Measurements from ENCODE around the gene LTB. TPM values are rescaled to one million over a fixed set of nuclear protein-coding genes. Genes with fewer than 3 reads are reported as not detected.

LTB gene
- total and polyA plus RNA-seq, 2 of the 4 experiments (the other 2 are of a cell fraction), result not detected

DNA sequence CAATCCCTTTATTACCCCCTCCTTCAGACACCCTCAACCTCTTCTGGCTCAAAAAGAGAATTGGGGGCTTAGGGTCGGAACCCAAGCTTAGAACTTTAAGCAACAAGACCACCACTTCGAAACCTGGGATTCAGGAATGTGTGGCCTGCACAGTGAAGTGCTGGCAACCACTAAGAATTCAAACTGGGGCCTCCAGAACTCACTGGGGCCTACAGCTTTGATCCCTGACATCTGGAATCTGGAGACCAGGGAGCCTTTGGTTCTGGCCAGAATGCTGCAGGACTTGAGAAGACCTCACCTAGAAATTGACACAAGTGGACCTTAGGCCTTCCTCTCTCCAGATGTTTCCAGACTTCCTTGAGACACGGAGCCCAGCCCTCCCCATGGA lies 4.7 kb downstream of the LTB start:
- BruUV-seq (replicated peaks), result no TSS peak
- POLR2A ChIA-PET (ENCODE audit: unreplicated experiment), result no interaction called here

More for the DNA sequence above, 4.7 kb downstream of the LTB start:
- H2BK5ac ChIP-seq (ENCODE audit: low read depth, low read length, poor library complexity, severe bottlenecking), result no peak overlapping the region
- no peak overlapping the region for H3K23ac ChIP-seq (ENCODE audit: low read depth, low read length)
- no peak overlapping the region for H3K27ac ChIP-seq (ENCODE audit: insufficient read depth, low read length)
- no peak overlapping the region for H2BK20ac ChIP-seq (ENCODE audit: low read depth, low read length)
- peaks cover 4% of the 10 kb centered on the region; the same call in 1 of the 2 replicates for H3K4me1 ChIP-seq (ENCODE audit: control insufficient read depth, insufficient read depth, low read length)
- intact Hi-C loops (cut with micrococcal nuclease), result no loop called here
- H2AFZ ChIP-seq (replicated peaks; ENCODE audit: low read length, poor library complexity), result no peak overlapping the region
- no peak overlapping the region for H2AK5ac ChIP-seq (ENCODE audit: low read depth, low read length)
- no peak overlapping the region for H3K18ac ChIP-seq (ENCODE audit: low read depth, low read length)
- H3K36me3 ChIP-seq (ENCODE audit: control insufficient read depth, insufficient read depth, low read length), result no peaks in the 10 kb centered on the region
- ATAC-seq (ENCODE audit: low read depth) (no peak), DNase-seq (no peak)
- H2BK120ac ChIP-seq (ENCODE audit: low read depth, low read length), result no peak overlapping the region
- TF ChIP-seq NFE2L2 (IDR thresholded peaks at IDR 0.05; ENCODE audit: low read depth, low read length) (no peak), MAZ (IDR thresholded peaks at IDR 0.05; ENCODE audit: borderline replicate concordance, low read depth, low read length) (no peak), RFX5 (IDR thresholded peaks at IDR 0.05; ENCODE audit: low read depth, low read length) (no peak), CHD1 (IDR thresholded peaks at IDR 0.05; ENCODE audit: low read depth, low read length) (no peak), MXI1 (IDR thresholded peaks at IDR 0.05; ENCODE audit: borderline replicate concordance, low read depth, low read length) (no peak), POLR2A (IDR thresholded peaks at IDR 0.05; ENCODE audit: low read depth, low read length) (no peak), BHLHE40 (IDR thresholded peaks at IDR 0.05; ENCODE audit: low read depth, low read length) (no peak), RAD21 (IDR thresholded peaks at IDR 0.05; ENCODE audit: low read length) (no peak), FOS (IDR thresholded peaks at IDR 0.05; ENCODE audit: low read depth, low read length) (no peak), MAFK (IDR thresholded peaks at IDR 0.05; ENCODE audit: low read depth, low read length) (no peak), RCOR1 (IDR thresholded peaks at IDR 0.05; ENCODE audit: insufficient replicate concordance, low read length) (no peak), CEBPB (IDR thresholded peaks at IDR 0.05; ENCODE audit: low read depth, low read length) (no peak), SMC3 (IDR thresholded peaks at IDR 0.05; ENCODE audit: low read depth, low read length) (no peak)
- TF ChIP-seq, protein P1, sequence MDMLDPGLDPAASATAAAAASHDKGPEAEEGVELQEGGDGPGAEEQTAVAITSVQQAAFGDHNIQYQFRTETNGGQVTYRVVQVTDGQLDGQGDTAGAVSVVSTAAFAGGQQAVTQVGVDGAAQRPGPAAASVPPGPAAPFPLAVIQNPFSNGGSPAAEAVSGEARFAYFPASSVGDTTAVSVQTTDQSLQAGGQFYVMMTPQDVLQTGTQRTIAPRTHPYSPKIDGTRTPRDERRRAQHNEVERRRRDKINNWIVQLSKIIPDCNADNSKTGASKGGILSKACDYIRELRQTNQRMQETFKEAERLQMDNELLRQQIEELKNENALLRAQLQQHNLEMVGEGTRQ (IDR thresholded peaks at IDR 0.05; ENCODE audit: low read depth, low read length), result no peak
- TF ChIP-seq, protein P2, sequence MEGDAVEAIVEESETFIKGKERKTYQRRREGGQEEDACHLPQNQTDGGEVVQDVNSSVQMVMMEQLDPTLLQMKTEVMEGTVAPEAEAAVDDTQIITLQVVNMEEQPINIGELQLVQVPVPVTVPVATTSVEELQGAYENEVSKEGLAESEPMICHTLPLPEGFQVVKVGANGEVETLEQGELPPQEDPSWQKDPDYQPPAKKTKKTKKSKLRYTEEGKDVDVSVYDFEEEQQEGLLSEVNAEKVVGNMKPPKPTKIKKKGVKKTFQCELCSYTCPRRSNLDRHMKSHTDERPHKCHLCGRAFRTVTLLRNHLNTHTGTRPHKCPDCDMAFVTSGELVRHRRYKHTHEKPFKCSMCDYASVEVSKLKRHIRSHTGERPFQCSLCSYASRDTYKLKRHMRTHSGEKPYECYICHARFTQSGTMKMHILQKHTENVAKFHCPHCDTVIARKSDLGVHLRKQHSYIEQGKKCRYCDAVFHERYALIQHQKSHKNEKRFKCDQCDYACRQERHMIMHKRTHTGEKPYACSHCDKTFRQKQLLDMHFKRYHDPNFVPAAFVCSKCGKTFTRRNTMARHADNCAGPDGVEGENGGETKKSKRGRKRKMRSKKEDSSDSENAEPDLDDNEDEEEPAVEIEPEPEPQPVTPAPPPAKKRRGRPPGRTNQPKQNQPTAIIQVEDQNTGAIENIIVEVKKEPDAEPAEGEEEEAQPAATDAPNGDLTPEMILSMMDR (conservative IDR thresholded peaks at IDR 0.05; ENCODE audit: low read depth, low read length), result no peak
- TF ChIP-seq, protein P3, sequence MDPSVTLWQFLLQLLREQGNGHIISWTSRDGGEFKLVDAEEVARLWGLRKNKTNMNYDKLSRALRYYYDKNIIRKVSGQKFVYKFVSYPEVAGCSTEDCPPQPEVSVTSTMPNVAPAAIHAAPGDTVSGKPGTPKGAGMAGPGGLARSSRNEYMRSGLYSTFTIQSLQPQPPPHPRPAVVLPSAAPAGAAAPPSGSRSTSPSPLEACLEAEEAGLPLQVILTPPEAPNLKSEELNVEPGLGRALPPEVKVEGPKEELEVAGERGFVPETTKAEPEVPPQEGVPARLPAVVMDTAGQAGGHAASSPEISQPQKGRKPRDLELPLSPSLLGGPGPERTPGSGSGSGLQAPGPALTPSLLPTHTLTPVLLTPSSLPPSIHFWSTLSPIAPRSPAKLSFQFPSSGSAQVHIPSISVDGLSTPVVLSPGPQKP (IDR thresholded peaks at IDR 0.05; ENCODE audit: borderline replicate concordance, low read depth, low read length), result no peak
- peaks cover 25% of the 10 kb centered on the region for H3K27me3 ChIP-seq (ENCODE audit: control insufficient read depth, insufficient read depth, low read length)
- no peak overlapping the region for H3K14ac ChIP-seq (replicated peaks; ENCODE audit: low read depth, low read length)
- H3K9me1 ChIP-seq (ENCODE audit: insufficient read depth, low read length), result no peaks in the 10 kb centered on the region; the same call in 1 of the 2 replicates
- H4K5ac ChIP-seq (ENCODE audit: low read depth, low read length), result no peak overlapping the region
- no peak overlapping the region for H3K9ac ChIP-seq (ENCODE audit: low read depth, low read length)
- H3K4me2 ChIP-seq (ENCODE audit: low read depth, low read length), result no peak overlapping the region
- H3K56ac ChIP-seq (ENCODE audit: extremely low read depth, insufficient read depth, low read length), result no peak overlapping the region
- H2AK9ac ChIP-seq (replicated peaks; ENCODE audit: low read depth, low read length, poor library complexity), result no peak overlapping the region
- H2BK15ac ChIP-seq (ENCODE audit: low read depth, low read length), result no peak overlapping the region
- H3K4ac ChIP-seq (ENCODE audit: low read depth, low read length), result no peak overlapping the region
- no peak overlapping the region for H3K4me3 ChIP-seq (ENCODE audit: insufficient read depth, low read depth, low read length)
- CTCF ChIA-PET, result interaction anchor here (1.1 to 1.2 kb wide), 2 partner anchors 26 to 31 kb away, joined by 3 read pairs; partner anchors contain the start of gene ATP6V1G2
- H3K9me3 ChIP-seq (ENCODE audit: control insufficient read depth, insufficient read depth, low read length), result no peaks in the 10 kb centered on the region
- H4K91ac ChIP-seq (ENCODE audit: insufficient read depth, low read depth, low read length), result no peak overlapping the region
- in situ Hi-C loops (cut with MboI; ENCODE audit: low sequenced_read_pairs), result no loop called here
- dilution Hi-C loops (cut with HindIII; ENCODE audit: low sequenced_read_pairs, unreplicated experiment), result no loop called here
- no CpG with 5 or more reads among the region's 3 CpGs for whole genome bisulfite sequencing, 2 experiments (ENCODE audit: extremely low coverage in 2 of 2, insufficient read length in 1 of 2)
- H4K8ac ChIP-seq (ENCODE audit: low read depth in 2 of 2, low read length in 2 of 2), result no peak overlapping the region
- no peaks in the 10 kb centered on the region for H3K79me1 ChIP-seq (ENCODE audit: low read depth in 1 of 2, low read length in 2 of 2)
- no peaks in the 10 kb centered on the region for H4K20me1 ChIP-seq (ENCODE audit: insufficient read depth, low read length)
